Measurements from ENCODE around the gene FKBP4.

DNA sequence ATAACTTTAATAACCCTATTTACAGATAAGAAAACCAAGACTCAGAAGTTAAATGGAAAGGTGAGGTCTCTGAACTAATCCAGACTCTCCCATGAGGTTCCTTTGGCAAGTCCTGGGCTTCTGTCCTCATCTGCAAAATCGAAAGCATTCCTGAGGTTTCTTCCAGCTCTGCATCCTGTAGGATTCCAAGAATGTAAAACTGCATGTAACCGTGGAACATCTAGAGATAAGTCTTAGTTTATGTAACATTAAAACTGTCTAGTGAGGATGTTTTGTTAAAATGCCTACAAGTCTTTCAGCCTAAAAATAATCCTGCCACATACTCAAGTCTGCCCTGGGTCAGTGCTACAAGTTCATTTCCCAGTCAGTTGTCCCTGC, 10.4 kb downstream of the FKBP4 start:
- TF ChIP-seq, protein P1, sequence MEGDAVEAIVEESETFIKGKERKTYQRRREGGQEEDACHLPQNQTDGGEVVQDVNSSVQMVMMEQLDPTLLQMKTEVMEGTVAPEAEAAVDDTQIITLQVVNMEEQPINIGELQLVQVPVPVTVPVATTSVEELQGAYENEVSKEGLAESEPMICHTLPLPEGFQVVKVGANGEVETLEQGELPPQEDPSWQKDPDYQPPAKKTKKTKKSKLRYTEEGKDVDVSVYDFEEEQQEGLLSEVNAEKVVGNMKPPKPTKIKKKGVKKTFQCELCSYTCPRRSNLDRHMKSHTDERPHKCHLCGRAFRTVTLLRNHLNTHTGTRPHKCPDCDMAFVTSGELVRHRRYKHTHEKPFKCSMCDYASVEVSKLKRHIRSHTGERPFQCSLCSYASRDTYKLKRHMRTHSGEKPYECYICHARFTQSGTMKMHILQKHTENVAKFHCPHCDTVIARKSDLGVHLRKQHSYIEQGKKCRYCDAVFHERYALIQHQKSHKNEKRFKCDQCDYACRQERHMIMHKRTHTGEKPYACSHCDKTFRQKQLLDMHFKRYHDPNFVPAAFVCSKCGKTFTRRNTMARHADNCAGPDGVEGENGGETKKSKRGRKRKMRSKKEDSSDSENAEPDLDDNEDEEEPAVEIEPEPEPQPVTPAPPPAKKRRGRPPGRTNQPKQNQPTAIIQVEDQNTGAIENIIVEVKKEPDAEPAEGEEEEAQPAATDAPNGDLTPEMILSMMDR (IDR thresholded peaks at IDR 0.05; ENCODE audit: borderline replicate concordance, extremely low read depth, low read length, poor library complexity, severe bottlenecking), result no peak
- TF ChIP-seq EZH2 (IDR thresholded peaks at IDR 0.05; ENCODE audit: borderline replicate concordance, low read depth, low read length, severe bottlenecking), result no peak
